GM10847 (cell line): ENCODE measurements around the gene DIAPH1.

ENCODE experiments used
- POLR2A ChIP-seq: IDR thresholded peaks from 2 replicates; pipeline ENCODE4 v1.6.1; 2011; ENCODE audit not compliant: insufficient read length; ENCODE audit errors: extremely low read depth

DIAPH1 gene

GRCh38 chr5:141494761-141495452 lies 123.9 kb downstream of the DIAPH1 start:
- no peak for TF ChIP-seq POLR2A

GRCh38 chr5:141493500-141494422 lies 125.0 kb downstream of the DIAPH1 start:
- TF ChIP-seq POLR2A, result no peak

GRCh38 chr5:141492168-141492885 lies 126.5 kb downstream of the DIAPH1 start:
- TF ChIP-seq POLR2A, result no peak

DNA sequence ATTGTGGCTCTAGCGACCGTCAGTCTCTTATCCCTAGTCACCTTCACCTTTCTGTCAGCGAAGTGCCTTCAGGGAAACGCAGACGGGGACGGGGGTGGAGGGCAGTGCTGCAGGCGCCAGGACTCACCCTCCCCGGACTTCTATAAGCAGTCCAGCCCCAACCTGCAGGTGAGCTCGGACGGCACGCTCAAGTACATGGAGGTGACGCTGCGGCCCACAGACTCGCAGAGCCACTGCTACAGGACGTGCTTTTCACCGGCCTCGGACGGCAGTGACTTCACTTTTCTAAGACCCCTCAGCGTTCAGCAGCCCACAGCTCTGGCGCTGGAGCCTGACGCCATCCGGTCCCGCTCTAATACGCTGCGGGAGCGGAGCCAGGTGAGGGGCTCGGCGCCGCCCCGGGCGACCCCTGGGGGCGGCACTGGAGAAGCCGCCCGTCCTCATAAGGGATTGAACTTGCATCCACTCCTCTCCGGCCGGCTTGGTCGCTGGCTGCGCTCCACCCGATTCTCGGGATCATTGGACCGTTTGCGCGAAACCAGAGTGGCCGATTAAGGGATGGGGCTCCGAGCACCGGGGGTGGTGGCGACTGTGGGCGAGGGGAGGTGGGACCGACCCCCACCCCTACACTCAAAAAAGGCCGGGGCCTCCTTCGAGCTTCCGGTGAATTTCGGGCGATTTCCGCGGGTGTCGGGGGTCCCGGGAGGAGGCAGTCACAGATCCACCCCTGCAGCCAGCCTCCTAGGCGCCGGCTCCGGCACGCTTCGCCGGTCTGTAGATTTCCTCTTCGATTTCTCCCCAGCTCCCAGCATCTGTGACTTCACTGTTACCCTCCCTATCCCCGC lies 127.3 kb downstream of the DIAPH1 start:
- no peak for TF ChIP-seq POLR2A

DNA sequence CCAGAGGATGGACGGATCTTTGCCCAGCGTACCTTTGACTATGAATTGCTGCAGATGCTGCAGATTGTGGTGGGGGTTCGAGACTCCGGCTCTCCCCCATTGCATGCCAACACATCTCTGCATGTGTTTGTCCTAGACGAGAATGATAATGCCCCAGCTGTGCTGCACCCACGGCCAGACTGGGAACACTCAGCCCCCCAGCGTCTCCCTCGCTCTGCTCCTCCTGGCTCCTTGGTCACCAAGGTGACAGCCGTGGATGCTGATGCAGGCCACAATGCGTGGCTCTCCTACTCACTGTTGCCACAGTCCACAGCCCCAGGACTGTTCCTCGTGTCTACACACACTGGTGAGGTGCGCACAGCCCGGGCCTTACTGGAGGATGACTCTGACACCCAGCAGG lies 128.0 kb downstream of the DIAPH1 start:
- TF ChIP-seq POLR2A, result no peak

- TF ChIP-seq POLR2A, result no peak
Measured at GRCh38 chr5:141490271-141490670, 128.5 kb downstream of the DIAPH1 start.

- no peak for TF ChIP-seq POLR2A
Measured at GRCh38 chr5:141489841-141490240, 129.0 kb downstream of the DIAPH1 start.

GRCh38 chr5:141488591-141489561 lies 129.9 kb downstream of the DIAPH1 start, which contains the start of gene PCDHGC5:
Gene PCDHGC5 (plus strand): TSS chr5:141489081. CDS start chr5:141489241, 160 bp downstream.
- no peak for TF ChIP-seq POLR2A

GRCh38 chr5:141487131-141487530 lies 131.7 kb downstream of the DIAPH1 start:
- no peak for TF ChIP-seq POLR2A

GRCh38 chr5:141486091-141486490 lies 132.7 kb downstream of the DIAPH1 start:
- TF ChIP-seq POLR2A, result no peak

GRCh38 chr5:141485321-141486055 lies 133.3 kb downstream of the DIAPH1 start:
- TF ChIP-seq POLR2A, result no peak

DNA sequence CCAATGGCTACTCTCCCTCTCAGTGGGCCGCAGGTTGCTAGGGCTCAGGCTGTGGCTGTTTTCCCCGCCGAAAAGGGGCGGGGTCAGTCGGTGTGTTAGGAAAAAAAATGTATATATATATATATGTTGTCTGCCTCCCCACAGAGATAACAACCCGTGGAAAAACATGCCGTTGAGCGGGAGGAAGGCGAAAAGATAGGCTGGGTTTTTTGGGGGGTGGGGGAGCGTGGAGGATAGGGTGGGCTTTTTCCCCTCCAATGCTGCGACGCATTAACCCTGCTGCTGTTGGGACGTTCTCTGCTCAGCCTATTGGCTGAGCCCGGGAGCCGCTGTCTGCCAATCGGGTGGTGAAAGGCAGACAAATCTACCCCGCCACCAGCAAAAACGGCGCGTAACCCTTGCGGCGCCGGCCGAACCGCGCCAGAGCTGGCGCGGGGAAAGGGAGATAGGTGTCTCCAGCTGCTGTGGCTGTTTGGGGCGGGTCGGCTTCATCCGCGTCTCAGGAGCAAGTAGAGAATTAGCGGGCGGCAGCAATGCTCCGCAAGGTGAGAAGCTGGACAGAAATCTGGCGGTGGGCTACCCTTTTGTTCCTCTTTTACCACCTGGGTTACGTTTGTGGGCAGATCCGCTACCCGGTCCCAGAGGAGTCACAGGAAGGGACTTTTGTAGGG lies 134.0 kb downstream of the DIAPH1 start, which contains the start of gene PCDHGC4:
PCDHGC4 (plus strand) TSS at position 390 of the 671 bp plus-strand sequence; CDS start at position 534, 144 bp downstream.
- TF ChIP-seq POLR2A, result no peak
